ENCODE results near the gene DHX58. TPM values are rescaled to one million over a fixed set of nuclear protein-coding genes. Genes with fewer than 3 reads are reported as not detected.
"Not testable (repeated sequence)": the region's sequence is repeated elsewhere in the genome, so short reads cannot be mapped to it uniquely, and the experiment has no call there.

DHX58 gene
- total RNA-seq, 1 experiment from 2014 or later, result 2.1 TPM

DNA sequence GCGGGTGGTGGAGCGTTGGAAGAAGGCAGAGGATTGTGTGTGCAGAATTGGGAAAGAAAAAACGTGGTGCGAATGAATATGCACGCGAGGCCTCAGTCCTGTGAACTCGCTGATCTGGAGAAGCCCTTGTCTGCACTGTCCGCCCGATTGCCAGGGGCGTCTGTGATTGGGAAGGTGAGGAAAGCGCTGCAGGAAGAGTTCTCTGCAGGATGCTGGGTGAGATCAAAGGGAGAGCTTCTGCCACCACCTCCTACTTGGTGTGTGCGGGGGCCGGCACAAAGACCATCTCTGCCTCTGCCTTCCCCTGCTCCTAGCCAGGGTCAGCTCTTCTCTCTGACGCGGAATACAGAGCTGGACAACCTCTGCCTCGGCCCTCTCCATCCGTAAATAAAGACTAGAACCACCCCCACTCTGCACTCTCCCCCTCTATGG, 43.1 kb upstream of the DHX58 start:
- CTCF ChIA-PET, result no interaction called here
- DNase-seq (ENCODE audit: low spot score), result no peak
- no peaks in the 10 kb centered on the region for H3K27me3 ChIP-seq (replicated peaks; ENCODE audit: insufficient read depth, low read depth, low read length, poor library complexity)
- H3K4me1 ChIP-seq (ENCODE audit: insufficient read depth, low read length, poor library complexity, severe bottlenecking), result no peaks in the 10 kb centered on the region
- no peaks in the 10 kb centered on the region for H3K36me3 ChIP-seq (ENCODE audit: insufficient read depth, low read length, poor library complexity, severe bottlenecking)
- TF ChIP-seq, protein P1, sequence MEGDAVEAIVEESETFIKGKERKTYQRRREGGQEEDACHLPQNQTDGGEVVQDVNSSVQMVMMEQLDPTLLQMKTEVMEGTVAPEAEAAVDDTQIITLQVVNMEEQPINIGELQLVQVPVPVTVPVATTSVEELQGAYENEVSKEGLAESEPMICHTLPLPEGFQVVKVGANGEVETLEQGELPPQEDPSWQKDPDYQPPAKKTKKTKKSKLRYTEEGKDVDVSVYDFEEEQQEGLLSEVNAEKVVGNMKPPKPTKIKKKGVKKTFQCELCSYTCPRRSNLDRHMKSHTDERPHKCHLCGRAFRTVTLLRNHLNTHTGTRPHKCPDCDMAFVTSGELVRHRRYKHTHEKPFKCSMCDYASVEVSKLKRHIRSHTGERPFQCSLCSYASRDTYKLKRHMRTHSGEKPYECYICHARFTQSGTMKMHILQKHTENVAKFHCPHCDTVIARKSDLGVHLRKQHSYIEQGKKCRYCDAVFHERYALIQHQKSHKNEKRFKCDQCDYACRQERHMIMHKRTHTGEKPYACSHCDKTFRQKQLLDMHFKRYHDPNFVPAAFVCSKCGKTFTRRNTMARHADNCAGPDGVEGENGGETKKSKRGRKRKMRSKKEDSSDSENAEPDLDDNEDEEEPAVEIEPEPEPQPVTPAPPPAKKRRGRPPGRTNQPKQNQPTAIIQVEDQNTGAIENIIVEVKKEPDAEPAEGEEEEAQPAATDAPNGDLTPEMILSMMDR (conservative IDR thresholded peaks at IDR 0.05; ENCODE audit: low read depth, low read length), result no peak
- no peak for TF ChIP-seq EZH2 (IDR thresholded peaks at IDR 0.05; ENCODE audit: borderline replicate concordance, low read depth, low read length, poor library complexity, severe bottlenecking)
- no peak overlapping the region for H3K27ac ChIP-seq (ENCODE audit: low read depth, low read length, poor library complexity, severe bottlenecking)
- peak overlapping the region; percentile 88 for H3K4me3 ChIP-seq (ENCODE audit: low read depth, low read length, poor library complexity, severe bottlenecking)
- BruUV-seq (replicated peaks), result no TSS peak
- POLR2A ChIA-PET (ENCODE audit: low non-redundant PET), result no interaction called here
- no peaks in the 10 kb centered on the region for H3K9me3 ChIP-seq (ENCODE audit: low read depth, low read length, poor library complexity, severe bottlenecking)
- intact Hi-C loops (cut with micrococcal nuclease; ENCODE audit: unreplicated experiment), result no loop called here

DNA sequence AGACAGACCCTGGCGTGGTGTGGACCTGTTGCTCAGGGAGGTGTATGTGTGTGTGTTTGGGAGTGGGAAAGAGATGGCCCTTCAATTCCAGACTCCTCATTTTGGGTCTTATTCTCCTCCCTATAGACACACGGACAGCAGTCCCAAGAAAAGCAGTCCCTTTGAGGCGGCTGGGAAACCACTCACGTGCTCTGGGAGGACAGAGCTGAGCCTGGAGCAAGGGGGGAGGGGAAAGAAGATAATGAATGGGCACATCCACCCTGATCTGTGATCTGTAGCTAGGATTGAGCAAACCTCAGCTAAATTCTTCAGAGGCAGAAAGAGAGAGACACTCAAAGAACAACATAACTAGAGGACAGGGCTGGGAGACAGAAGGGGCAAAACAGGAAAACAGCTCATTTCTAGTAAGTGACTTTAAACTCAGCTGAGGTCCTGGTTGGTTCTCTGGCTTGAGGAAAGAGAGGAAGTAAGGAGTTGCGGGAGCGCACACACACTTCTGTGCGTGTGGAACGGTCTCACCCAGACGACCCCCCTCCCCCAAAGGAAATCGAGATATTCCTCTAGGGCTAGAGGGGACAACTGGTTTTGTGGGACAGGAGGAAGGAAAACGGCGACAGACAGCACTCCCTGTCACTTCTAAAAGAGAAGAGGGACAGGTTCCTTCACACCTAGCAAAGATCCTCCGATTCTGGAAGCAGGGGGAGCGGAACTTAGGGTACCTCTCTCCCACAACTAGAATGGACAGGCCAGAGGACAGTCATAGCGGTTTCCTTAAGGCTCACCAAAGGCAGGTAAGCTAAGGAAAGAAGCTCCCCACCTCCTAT, 41.6 kb upstream of the DHX58 start:
- Histone ChIP-seq H3K4me3 (ENCODE audit: low read depth, low read length, poor library complexity, severe bottlenecking) (peak overlapping the region; percentile 88), H3K27ac (ENCODE audit: low read depth, low read length, poor library complexity, severe bottlenecking) (peak overlapping the region; percentile 78), H3K27me3 (replicated peaks; ENCODE audit: insufficient read depth, low read depth, low read length, poor library complexity) (no peaks in the 10 kb centered on the region), H3K9me3 (ENCODE audit: low read depth, low read length, poor library complexity, severe bottlenecking) (no peaks in the 10 kb centered on the region), H3K36me3 (ENCODE audit: insufficient read depth, low read length, poor library complexity, severe bottlenecking) (no peaks in the 10 kb centered on the region), H3K4me1 (ENCODE audit: insufficient read depth, low read length, poor library complexity, severe bottlenecking) (no peaks in the 10 kb centered on the region)
- intact Hi-C loops (cut with micrococcal nuclease; ENCODE audit: unreplicated experiment), result no loop called here
- TSS peak; percentile 46 for BruUV-seq (replicated peaks)
- ChIA-PET POLR2A (ENCODE audit: low non-redundant PET) (no interaction called here), CTCF (no interaction called here)
- no peak for TF ChIP-seq EZH2 (IDR thresholded peaks at IDR 0.05; ENCODE audit: borderline replicate concordance, low read depth, low read length, poor library complexity, severe bottlenecking)
- TF ChIP-seq, protein P1 (conservative IDR thresholded peaks at IDR 0.05; ENCODE audit: low read depth, low read length), result no peak
- no peak for DNase-seq (ENCODE audit: low spot score)

DNA sequence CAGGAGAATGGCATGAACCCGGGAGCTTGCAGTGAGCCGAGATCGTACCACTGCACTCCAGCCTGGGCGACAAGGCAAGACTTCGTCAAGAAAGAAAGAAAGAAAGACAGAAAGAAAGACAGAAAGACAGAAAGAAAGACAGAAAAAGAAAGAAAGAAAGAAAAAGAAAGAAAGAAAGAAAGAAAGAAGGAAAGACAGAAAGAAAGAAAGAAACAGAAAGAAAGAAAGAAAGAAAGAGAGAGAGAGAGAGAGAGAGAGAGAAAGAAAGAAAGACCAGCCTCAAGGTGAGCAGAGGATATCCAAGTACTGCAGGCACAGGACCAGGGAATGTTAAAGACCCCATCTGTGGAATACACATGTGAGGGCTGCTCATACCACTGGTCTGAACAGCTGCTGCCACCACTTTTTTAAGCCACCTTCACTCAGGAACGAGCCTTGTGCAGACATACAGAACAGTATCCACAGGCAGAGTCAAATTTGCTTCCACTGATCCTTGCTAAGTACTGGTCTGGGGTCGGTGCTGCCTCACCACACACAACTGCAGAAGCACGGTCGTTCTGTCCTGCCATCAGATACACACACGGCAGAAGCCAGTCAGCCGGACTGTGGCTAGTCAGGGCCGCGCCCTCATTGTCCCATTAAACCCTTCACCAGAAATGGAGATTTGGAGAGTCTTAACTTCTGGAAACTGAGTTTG, 34.5 kb upstream of the DHX58 start:
- no TSS peak for BruUV-seq (replicated peaks)
- intact Hi-C loops (cut with micrococcal nuclease; ENCODE audit: unreplicated experiment), result no loop called here
- CTCF ChIA-PET, result no interaction called here
- TF ChIP-seq, protein P1 (conservative IDR thresholded peaks at IDR 0.05; ENCODE audit: low read depth, low read length), result no peak
- TF ChIP-seq EZH2 (IDR thresholded peaks at IDR 0.05; ENCODE audit: borderline replicate concordance, low read depth, low read length, poor library complexity, severe bottlenecking), result no peak
- Histone ChIP-seq H3K36me3 (ENCODE audit: insufficient read depth, low read length, poor library complexity, severe bottlenecking) (no peaks in the 10 kb centered on the region), H3K4me3 (ENCODE audit: low read depth, low read length, poor library complexity, severe bottlenecking) (no peak overlapping the region), H3K4me1 (ENCODE audit: insufficient read depth, low read length, poor library complexity, severe bottlenecking) (no peaks in the 10 kb centered on the region), H3K27me3 (replicated peaks; ENCODE audit: insufficient read depth, low read depth, low read length, poor library complexity) (no peaks in the 10 kb centered on the region), H3K9me3 (ENCODE audit: low read depth, low read length, poor library complexity, severe bottlenecking) (no peaks in the 10 kb centered on the region), H3K27ac (ENCODE audit: low read depth, low read length, poor library complexity, severe bottlenecking) (no peak overlapping the region)
- POLR2A ChIA-PET (ENCODE audit: low non-redundant PET), result no interaction called here
- no peak for DNase-seq (ENCODE audit: low spot score)

DNA sequence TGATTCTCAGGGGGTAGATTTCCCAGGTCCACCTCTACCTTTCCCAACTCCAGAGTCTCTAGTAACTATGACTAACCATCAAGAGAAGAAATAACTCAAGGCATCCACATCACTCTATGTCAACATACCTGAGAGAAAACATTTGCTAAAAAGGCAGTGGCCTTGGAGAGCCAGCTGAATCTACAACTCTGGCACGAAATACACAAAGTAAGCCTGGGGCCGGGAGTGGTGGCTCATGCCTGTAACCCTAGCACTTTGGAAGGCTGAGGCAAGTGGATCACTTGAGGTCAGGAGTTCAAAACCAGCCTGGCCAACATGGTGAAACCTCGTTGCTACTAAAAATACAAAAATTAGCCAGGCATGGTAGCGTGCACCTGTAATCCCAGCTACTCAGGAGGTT, 30.6 kb upstream of the DHX58 start:
- intact Hi-C loops (cut with micrococcal nuclease; ENCODE audit: unreplicated experiment); H3K27ac ChIP-seq (ENCODE audit: low read depth, low read length, poor library complexity, severe bottlenecking); H3K27me3 ChIP-seq (replicated peaks; ENCODE audit: insufficient read depth, low read depth, low read length, poor library complexity); H3K4me1 ChIP-seq (ENCODE audit: insufficient read depth, low read length, poor library complexity, severe bottlenecking); CTCF ChIA-PET; DNase-seq (ENCODE audit: low spot score); POLR2A ChIA-PET (ENCODE audit: low non-redundant PET); BruUV-seq (replicated peaks); H3K36me3 ChIP-seq (ENCODE audit: insufficient read depth, low read length, poor library complexity, severe bottlenecking); H3K4me3 ChIP-seq (ENCODE audit: low read depth, low read length, poor library complexity, severe bottlenecking); H3K9me3 ChIP-seq (ENCODE audit: low read depth, low read length, poor library complexity, severe bottlenecking): not testable (repeated sequence)
